ENCODE data around the gene TRIM8. TPM values are rescaled to one million over a fixed set of nuclear protein-coding genes. Genes with fewer than 3 reads are reported as not detected.
A peak's percentile ranks its signal among the peaks of the same experiment; 100 is the strongest.

TRIM8 gene
- total RNA-seq, 4 donors from 2014 or later = 27.6 to 75.9 (median 48.8) TPM

DNA sequence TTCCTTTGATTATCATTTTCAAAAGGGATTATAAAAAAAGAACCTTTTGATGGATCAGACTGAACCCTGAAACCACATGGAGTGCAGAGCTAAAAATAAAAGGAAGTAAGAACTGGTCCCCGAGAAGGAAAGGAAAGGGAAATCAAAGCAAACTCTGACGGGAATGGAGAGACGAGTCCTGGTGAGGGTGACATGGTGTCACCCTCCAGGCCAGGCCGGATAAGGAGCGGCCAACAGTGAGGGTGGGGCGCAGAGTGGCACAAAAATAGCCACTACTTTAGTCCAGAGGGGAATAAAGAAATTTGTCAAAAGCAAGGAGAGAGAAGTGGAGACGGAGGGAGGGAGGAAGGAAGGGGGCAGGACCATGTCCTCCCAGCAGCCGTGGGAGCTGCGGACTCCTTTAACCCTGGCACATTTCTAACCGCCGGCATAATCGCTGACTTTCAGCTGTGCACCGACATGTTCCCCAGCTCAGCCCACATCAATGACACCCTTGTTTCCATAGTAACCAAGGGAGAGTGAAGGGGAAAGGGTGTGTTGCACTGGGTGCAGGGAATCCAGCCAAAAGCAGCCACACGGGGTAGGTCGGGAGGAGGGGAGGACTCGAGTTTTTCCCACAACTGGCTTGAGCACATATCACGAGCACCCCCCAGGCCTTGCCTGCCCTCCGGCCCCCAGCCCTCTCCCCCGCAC lies 29.7 kb downstream of the TRIM8 start:
- H3K27me3 ChIP-seq = no peaks in the 10 kb centered on the region
- intact Hi-C loops (cut with DNase I) = no loop called here
- no peaks in the 10 kb centered on the region for H3K36me3 ChIP-seq
- WGBS, 2 donors = 2 to 13% methylated on average over 16 to 19 of the region's 19 CpGs
- TF ChIP-seq POLR2A (IDR thresholded peaks at IDR 0.05) = peak in 1 of 4 donors; percentile 6
- TF ChIP-seq, protein P1, sequence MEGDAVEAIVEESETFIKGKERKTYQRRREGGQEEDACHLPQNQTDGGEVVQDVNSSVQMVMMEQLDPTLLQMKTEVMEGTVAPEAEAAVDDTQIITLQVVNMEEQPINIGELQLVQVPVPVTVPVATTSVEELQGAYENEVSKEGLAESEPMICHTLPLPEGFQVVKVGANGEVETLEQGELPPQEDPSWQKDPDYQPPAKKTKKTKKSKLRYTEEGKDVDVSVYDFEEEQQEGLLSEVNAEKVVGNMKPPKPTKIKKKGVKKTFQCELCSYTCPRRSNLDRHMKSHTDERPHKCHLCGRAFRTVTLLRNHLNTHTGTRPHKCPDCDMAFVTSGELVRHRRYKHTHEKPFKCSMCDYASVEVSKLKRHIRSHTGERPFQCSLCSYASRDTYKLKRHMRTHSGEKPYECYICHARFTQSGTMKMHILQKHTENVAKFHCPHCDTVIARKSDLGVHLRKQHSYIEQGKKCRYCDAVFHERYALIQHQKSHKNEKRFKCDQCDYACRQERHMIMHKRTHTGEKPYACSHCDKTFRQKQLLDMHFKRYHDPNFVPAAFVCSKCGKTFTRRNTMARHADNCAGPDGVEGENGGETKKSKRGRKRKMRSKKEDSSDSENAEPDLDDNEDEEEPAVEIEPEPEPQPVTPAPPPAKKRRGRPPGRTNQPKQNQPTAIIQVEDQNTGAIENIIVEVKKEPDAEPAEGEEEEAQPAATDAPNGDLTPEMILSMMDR (IDR thresholded peaks at IDR 0.05) = no peak
- H3K27ac ChIP-seq = peak overlapping the region; percentile 66 to 89 (median 76)
- no peak for DNase-seq
- H3K4me3 ChIP-seq = peak overlapping the region; percentile 10 to 54 (median 28)
- no peaks in the 10 kb centered on the region for H3K9me3 ChIP-seq
- H3K4me1 ChIP-seq = peaks cover 40 to 88% (median 64%) of the 10 kb centered on the region in 3 donors

DNA sequence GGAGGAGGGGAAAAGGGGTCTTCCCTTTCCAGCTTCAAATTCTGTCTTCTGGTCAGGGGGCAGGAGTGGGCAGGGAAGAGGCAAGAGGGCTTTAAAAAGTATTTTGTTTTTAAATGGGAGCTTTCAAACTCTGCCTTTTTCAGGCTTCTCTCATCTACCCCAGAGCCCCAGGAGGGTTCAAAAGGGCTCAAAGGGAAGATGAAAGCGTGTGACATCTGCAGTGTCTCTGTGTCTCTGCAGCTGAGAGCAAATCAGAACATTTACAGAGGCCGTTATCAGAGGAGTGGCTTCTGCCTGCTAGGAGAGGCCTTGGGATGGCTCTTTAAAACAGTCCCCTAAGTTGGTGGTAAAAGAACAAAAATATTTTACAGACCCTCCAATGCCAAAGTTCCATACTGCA lies 30.3 kb downstream of the TRIM8 start:
- DNase-seq = no peak
- Histone ChIP-seq H3K27me3 (no peaks in the 10 kb centered on the region), H3K4me3 (peak overlapping the region in 3 of 4 donors; percentile 27 to 54 (median 28)), H3K9me3 (no peaks in the 10 kb centered on the region), H3K27ac (peak overlapping the region; percentile 66 to 89 (median 76)), H3K36me3 (no peaks in the 10 kb centered on the region), H3K4me1 (peaks cover 34 to 88% (median 61%) of the 10 kb centered on the region in 3 donors)
- 6 to 31% methylated on average over 2 of the region's 2 CpGs for WGBS, 2 donors
- intact Hi-C loops (cut with DNase I) = no loop called here
- no peak for TF ChIP-seq POLR2A (IDR thresholded peaks at IDR 0.05)
- TF ChIP-seq, protein P1 (IDR thresholded peaks at IDR 0.05) = no peak

DNA sequence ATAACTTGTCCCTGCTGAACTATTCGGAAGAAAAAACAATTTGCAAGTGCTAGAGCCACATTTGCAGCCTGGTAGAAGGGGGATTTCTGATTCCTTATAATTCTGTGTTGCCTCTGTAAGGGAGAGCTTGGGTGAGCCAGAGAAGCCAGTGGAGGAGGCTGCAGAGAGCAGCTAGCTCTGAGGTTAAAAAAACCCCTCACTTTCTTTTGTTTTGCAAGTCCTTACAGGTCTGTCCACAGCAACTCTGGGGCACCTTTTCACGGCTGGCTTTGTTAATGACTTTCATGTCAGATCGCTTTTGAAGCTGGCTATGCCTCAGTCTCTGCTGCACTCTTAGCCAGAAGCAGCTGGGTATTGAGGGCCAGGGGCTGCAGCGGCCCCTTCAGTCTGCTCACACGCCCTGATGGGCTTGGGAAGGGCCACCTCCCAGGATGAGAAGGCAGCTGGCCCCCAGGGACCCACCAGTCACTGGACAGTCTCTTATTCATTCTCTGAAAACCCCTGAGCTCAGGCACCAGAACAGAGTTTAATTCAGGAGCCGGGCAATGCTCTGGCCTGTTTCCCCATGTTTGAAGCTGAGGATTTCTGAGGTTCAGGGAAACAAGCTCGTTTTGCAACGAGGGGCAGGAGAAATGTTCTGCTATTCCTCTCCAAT lies 30.9 kb downstream of the TRIM8 start:
- no peak for DNase-seq
- WGBS, 2 donors = 31 to 32% methylated on average over 3 to 7 of the region's 8 CpGs
- Histone ChIP-seq H3K4me3 (peak overlapping the region in 1 of 4 donors; percentile 54), H3K27me3 (no peaks in the 10 kb centered on the region), H3K9me3 (no peaks in the 10 kb centered on the region), H3K27ac (peak overlapping the region; percentile 52 to 89 (median 74)), H3K36me3 (no peaks in the 10 kb centered on the region), H3K4me1 (peaks cover 30 to 82% (median 56%) of the 10 kb centered on the region in 3 donors)
- intact Hi-C loops (cut with DNase I) = no loop called here
- TF ChIP-seq POLR2A (IDR thresholded peaks at IDR 0.05) = no peak
- TF ChIP-seq, protein P1 (IDR thresholded peaks at IDR 0.05) = no peak

DNA sequence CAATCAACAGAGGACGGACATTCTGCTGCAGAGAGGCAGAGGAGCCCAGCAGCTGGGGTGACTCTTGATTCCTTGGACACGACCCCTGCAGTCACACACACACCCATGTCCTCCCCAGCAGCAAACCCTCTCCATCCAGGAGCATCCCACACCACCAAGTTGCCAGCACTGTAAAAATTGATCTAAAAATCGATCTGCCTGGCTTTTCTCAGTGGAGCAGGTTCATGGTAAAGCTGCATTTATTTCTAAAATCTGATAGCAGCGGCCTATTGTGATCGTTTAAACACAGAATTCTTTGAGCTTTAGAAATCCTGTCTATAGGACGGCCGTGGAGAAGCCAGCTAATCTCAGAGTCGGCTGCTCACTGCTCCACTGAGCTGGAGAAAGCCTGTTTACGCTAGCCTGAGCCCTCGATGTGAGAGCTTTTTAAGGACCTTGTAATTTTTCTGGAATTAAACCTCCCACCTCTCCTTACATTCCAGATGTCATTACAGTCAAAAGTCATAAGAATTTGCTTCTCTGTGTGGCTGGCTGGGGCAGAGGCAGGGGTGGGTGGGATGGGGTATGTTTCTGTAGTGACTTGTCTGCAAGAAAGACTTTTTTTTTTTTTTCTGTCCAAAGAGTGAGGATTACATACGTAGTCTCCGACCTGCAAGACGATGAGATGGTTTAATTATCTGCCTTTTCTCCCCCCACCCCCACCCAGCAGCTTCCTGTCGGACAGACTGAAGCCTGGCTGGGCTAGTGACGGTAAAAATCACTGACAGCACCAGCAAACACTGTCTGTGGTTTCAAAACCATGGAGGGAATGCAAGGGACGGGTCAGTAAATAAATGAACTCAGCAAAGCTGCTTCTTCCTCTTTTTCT lies 31.6 kb downstream of the TRIM8 start:
- TF ChIP-seq, protein P1 (IDR thresholded peaks at IDR 0.05) = peak in 1 of 6 experiments; percentile 4
- peak in 1 of 4 donors; percentile 17 for TF ChIP-seq POLR2A (IDR thresholded peaks at IDR 0.05)
- Histone ChIP-seq H3K36me3 (no peaks in the 10 kb centered on the region), H3K4me1 (peaks cover 30 to 74% (median 55%) of the 10 kb centered on the region in 3 donors), H3K27ac (peak overlapping the region; percentile 52 to 89 (median 74)), H3K9me3 (no peaks in the 10 kb centered on the region), H3K4me3 (peak overlapping the region in 1 of 4 donors; percentile 3), H3K27me3 (no peaks in the 10 kb centered on the region)
- intact Hi-C loops (cut with DNase I) = no loop called here
- no peak for DNase-seq
- WGBS, 2 donors = 24 to 43% methylated on average over 14 to 15 of the region's 16 CpGs
